ENCODE measurements around the gene U2AF2. TPM values are rescaled to one million over a fixed set of nuclear protein-coding genes. Genes with fewer than 3 reads are reported as not detected.

Gene U2AF2
- total and polyA plus RNA-seq, 9 of the 15 experiments (the other 6 are each of a cell fraction or from before 2014, with no cell fraction given), result 3.0 to 331 (median 157) TPM

GRCh38 chr19:55648585-55649267, 6.1 kb upstream of the U2AF2 start (continued):
- peak; percentile 62 for TF ChIP-seq KDM5B (IDR thresholded peaks at IDR 0.05; ENCODE audit: insufficient replicate concordance, low read depth, low read length)
- TF ChIP-seq ZNF165 (CRISPR knock-in tag; IDR thresholded peaks at IDR 0.05; ENCODE audit: borderline replicate concordance), result 0 out of 2 replicates have a peak, but pooled peaks have one; percentile 4
- no peak for TF ChIP-seq MCM5 (IDR thresholded peaks at IDR 0.05; ENCODE audit: low read depth)
- TF ChIP-seq PHF8 (IDR thresholded peaks at IDR 0.05; ENCODE audit: borderline replicate concordance, low read length), result peak; percentile 52; the same call in 1 of the 2 replicates
- TF ChIP-seq ZNF561 (CRISPR knock-in tag; conservative IDR thresholded peaks at IDR 0.05), result no peak
- TF ChIP-seq SMARCE1 (IDR thresholded peaks at IDR 0.05), result 0 out of 2 replicates have a peak, but pooled peaks have one; percentile 21
- TF ChIP-seq ZNF224 (CRISPR knock-in tag; IDR thresholded peaks at IDR 0.05), result no peak
- TF ChIP-seq TBL1XR1 (IDR thresholded peaks at IDR 0.05; ENCODE audit: low read length in 2 of 2), result no peak
- no peak for TF ChIP-seq RFX5 (IDR thresholded peaks at IDR 0.05; ENCODE audit: low read depth, low read length)
- TF ChIP-seq POLR2G (IDR thresholded peaks at IDR 0.05; ENCODE audit: low read depth, low read length), result 0 out of 2 replicates have a peak, but pooled peaks have one; percentile 17
- TF ChIP-seq HDGF (IDR thresholded peaks at IDR 0.05), result no peak
- no peak for TF ChIP-seq NR2C2 (CRISPR knock-in tag; IDR thresholded peaks at IDR 0.05)
- TF ChIP-seq NR2C2 (tag; IDR thresholded peaks at IDR 0.05), result peak; percentile 23; the same call in 1 of the 2 replicates
- 0 out of 2 replicates have a peak, but pooled peaks have one; percentile 39 for TF ChIP-seq IRF2 (CRISPR knock-in tag; IDR thresholded peaks at IDR 0.05)
- TF ChIP-seq VEZF1 (CRISPR knock-in tag; IDR thresholded peaks at IDR 0.05), result peak; percentile 1
- 0 out of 2 replicates have a peak, but pooled peaks have one; percentile 15 for TF ChIP-seq SMARCA4 (IDR thresholded peaks at IDR 0.05)
- no peak for TF ChIP-seq ZNF740 (CRISPR knock-in tag; IDR thresholded peaks at IDR 0.05)
- 0 out of 4 replicates have a peak, but pooled peaks of 1 of the 2 experiments have one; percentile 2 for TF ChIP-seq ZNF740 (tag; IDR thresholded peaks at IDR 0.05)
- peak; percentile 6 for TF ChIP-seq HMGN3 (IDR thresholded peaks at IDR 0.05; ENCODE audit: borderline replicate concordance, extremely low read depth, insufficient read length, low read depth, low read length)
- TF ChIP-seq HLTF (IDR thresholded peaks at IDR 0.05), result no peak
- TF ChIP-seq NRF1 (conservative IDR thresholded peaks at IDR 0.05 in 1 of 2, IDR thresholded peaks at IDR 0.05 in 1 of 2), result peak; percentile 18 to 57; a peak in 3 of 4 replicates
- no peak for TF ChIP-seq MLX (CRISPR knock-in tag; conservative IDR thresholded peaks at IDR 0.05)
- no peak for TF ChIP-seq EWSR1 (IDR thresholded peaks at IDR 0.05; ENCODE audit: borderline replicate concordance, low read depth, partially characterized antibody)
- peak; percentile 29 for TF ChIP-seq RBFOX2 (IDR thresholded peaks at IDR 0.05; ENCODE audit: low read depth, low read length)
- TF ChIP-seq ZNF280B (CRISPR knock-in tag; IDR thresholded peaks at IDR 0.05), result no peak

All from K562 (cell line).